Measurements from ENCODE around the gene UBXN10.

UBXN10 gene

GRCh38 chr1:20152599-20152930 lies 33.3 kb upstream of the UBXN10 start:
- no peak for DNase-seq

- DNase-seq = no peak
Observed at GRCh38 chr1:20153000-20153418, 32.9 kb upstream of the UBXN10 start.

GRCh38 chr1:20154301-20154831 lies 31.5 kb upstream of the UBXN10 start:
- DNase-seq = peak in 1 of 5 experiments; percentile 15

- DNase-seq = no peak
Observed at GRCh38 chr1:20158358-20159070, 27.4 kb upstream of the UBXN10 start.

GRCh38 chr1:20160034-20160433 lies 25.9 kb upstream of the UBXN10 start:
- DNase-seq = no peak

GRCh38 chr1:20164694-20165202 lies 21.1 kb upstream of the UBXN10 start:
- DNase-seq = no peak

GRCh38 chr1:20165522-20165951 lies 20.4 kb upstream of the UBXN10 start:
- peak in 1 of 5 experiments; percentile 34 for DNase-seq

- DNase-seq = no peak
Observed at GRCh38 chr1:20166051-20166450, 19.8 kb upstream of the UBXN10 start.

- DNase-seq = no peak
Observed at GRCh38 chr1:20167126-20167525, 18.8 kb upstream of the UBXN10 start.

- no peak for DNase-seq
Observed at GRCh38 chr1:20168564-20169491, 17.1 kb upstream of the UBXN10 start.

GRCh38 chr1:20169932-20170331 lies 16.0 kb upstream of the UBXN10 start:
- no peak for DNase-seq

- no peak for DNase-seq
Observed at GRCh38 chr1:20172033-20172590, 13.8 kb upstream of the UBXN10 start.

- DNase-seq = no peak
Observed at GRCh38 chr1:20174937-20175666, 10.8 kb upstream of the UBXN10 start.

- DNase-seq = no peak
Observed at GRCh38 chr1:20178634-20179370, 7.1 kb upstream of the UBXN10 start.

GRCh38 chr1:20179371-20180128 lies 6.3 kb upstream of the UBXN10 start:
- no peak for DNase-seq

GRCh38 chr1:20180129-20180843 lies 5.6 kb upstream of the UBXN10 start:
- no peak for DNase-seq

GRCh38 chr1:20180844-20181207 lies 5.1 kb upstream of the UBXN10 start:
- DNase-seq = no peak

- no peak for DNase-seq
Observed at GRCh38 chr1:20182415-20182814, 3.5 kb upstream of the UBXN10 start.

- DNase-seq = no peak
Observed at GRCh38 chr1:20183035-20183434, 2.9 kb upstream of the UBXN10 start.

- DNase-seq = no peak
Observed at GRCh38 chr1:20183616-20184271, 2.2 kb upstream of the UBXN10 start.

Data from T-helper 2 cell (primary cell).